IPS-NIHi7 (cell line): ENCODE results near the gene SMYD5.

ENCODE experiments used
- DNase-seq: peaks from one replicate; pipeline ENCODE4 v3.0.0; 2012; ENCODE audit warnings: mixed read lengths; ENCODE audit errors: extremely low spot score

The SMYD5 gene

DNA sequence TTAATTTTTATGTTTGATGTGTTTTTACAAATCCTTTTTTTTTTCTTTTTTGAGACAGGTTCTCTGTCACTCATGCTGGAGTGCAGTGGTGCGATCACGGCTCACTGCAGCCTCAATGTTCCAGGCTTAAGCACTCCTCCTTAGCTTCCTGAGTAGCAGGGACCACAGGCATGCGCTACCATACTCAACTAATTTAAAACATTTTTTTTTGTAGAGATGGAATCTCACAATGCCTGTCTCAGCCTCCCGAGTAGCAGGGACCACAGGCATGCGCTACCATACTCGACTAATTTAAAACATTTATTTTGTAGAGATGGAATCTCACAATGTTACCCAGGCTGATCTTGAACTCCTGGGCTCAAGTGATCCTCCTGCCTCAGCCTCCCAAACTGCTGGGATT is 8.4 kb upstream of the SMYD5 start:
- no peak for DNase-seq

DNA sequence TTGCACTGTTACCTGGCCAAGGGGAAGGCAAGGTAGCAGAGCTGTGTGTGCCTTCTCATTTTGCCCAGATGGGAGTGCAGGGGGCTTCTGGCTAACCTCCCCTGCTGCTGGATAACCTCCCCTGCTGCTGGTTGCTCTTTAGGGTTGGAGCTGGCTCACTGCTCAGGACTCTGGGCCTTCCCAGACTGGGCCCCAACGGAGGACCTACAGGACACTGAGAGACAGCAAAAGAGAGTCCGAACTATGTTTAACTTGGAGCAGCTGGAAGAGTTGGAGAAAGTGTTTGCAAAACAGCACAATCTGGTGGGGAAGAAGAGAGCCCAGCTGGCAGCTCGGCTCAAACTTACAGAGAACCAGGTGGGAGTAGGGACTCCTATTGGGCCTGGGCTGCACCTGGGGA is 5.8 kb upstream of the SMYD5 start:
- no peak for DNase-seq

DNA sequence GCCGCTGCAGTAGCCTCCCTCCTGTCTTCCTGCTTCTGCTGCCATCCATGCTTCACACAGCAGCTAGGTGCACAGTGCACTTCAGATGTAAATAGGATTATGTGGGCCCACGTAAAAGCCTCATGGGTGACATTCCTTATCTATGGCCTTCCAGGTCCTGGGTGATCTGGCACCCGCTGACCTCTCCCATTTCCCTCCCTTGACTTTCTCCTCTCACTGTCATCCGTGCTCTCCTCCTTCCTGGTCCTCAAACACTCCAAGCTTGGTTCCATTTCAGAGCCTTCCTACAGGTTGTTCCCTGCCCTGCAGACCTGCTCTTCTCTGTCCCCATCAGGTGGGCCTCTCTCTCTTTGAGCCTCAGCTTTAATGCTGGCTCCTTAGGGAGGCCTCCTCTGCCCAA is 4.0 kb upstream of the SMYD5 start:
- no peak for DNase-seq

DNA sequence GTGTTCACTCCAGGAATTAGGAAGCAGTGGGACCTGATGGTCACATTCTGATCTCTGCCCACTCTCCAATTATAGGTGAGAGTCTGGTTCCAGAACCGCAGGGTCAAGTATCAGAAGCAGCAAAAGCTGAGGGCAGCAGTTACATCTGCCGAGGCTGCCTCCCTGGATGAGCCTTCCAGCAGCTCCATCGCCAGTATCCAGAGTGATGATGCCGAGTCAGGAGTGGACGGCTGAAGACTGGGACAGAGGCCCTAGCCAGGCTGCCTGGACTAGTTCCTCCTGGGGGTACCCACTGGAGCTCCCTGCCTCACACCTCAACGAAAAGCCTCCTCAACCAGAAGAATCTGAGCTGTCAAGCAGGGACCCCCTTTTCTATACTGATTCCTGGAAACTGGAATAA is 3.3 kb upstream of the SMYD5 start:
- no peak for DNase-seq

DNA sequence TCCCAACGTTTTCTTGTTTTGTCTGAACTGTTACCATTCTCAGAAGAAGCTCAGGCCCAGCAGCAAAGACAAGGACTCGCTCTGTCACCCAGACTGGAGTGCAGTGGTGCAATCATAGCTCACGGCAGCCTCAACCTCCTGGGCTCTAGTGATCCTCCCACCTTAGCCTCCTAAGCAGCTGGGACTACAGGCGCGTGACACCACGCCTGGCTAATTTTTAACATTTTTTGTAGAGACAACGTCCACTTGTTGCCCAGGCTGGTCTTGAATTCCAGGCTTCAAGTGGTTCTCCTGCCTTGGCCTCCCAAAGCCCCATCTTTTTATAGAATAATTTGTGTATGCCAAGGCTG is 2.0 kb upstream of the SMYD5 start:
- DNase-seq = no peak

DNA sequence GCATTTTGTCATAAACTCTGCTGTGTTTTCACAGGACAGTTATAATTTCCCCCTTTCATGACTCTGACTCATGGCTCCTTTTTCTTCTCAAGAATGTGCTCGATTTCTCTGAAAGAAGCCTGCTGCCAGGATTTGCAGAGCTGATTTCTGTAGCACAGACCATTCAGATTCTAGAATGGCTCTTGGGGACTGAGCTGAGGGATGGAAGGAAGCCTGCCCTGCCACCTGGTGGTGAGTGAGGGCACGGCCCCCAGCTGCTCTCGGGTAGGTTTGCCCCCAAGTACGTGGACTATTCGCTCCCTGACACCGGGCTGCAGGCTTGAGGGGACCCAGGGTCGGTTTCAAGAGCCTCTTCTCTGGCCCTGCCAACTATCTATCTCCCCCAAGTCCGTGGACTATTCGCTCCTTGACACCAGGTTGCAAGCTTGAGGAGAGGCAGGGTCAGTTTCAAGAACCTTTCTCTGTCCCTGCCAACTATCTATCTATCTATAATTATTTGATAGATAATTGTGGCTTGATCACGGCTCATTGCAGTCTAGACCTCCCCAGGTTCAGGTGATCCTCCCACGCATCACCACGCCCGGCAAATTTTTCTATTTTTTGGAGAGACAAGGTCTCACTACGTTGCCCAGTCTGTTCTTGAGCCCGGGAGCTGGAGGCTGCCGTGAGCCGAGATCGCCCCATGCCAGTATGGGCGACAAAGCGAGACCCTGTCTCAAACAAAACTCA is 1.4 kb upstream of the SMYD5 start:
- DNase-seq = peak; percentile 87

DNA sequence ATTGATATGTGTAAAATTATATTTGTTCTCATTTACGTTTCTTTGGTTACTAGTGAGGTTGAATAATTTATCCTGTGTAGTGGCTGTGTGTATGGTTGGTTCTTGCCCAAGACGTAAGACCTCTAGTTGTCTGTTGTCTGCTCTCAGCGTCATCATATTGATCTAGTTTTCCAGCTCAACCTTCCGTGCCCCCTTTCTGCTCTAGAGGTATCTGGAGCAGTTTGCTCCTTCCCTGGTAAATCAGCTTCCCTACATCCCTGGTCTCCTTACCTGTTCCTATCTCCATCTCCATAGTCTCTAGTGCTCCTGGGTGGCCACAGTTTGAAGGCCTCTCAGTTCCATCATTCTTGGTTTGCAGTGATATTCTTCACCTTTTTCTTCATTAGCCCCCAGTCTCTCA is 1.2 kb downstream of the SMYD5 start:
- no peak for DNase-seq

DNA sequence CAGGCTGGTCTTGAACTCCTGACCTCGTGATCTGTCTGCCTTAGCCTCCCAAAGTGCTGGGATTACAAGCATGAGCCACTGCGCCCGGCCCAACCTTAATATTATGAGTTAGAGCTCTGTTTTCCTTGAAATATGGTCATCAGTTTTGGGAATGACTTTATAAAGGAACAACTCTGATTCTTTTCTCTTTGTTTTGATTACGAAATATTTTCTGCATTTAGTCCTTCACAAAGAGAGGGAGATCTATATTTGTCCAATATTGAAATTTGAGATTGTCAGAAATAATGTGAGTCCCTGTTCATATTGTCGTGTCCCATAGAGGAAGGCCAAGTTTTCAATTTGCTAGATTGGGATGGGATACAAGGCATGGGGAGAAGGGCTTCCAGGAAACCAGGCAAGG is 3.1 kb downstream of the SMYD5 start:
- DNase-seq = no peak

DNA sequence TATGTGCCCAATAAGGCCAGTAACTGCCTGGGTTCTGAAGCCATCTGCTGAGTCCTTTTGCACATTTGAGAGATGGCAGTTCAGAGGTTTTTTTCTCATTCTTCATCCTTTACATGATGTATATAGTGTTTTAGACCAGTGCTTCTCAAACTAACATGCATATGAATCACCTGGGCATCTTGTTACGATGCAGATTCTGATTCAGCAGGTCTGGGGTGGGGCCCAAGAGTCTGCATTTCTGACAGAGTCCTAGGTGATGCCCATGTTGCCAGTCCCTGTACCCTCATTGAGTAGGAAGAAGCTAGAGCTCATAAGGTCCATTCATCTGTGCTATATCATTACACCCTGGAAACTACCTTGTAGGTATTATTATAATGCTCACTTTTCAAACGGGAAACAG is 3.8 kb downstream of the SMYD5 start:
- no peak for DNase-seq

DNA sequence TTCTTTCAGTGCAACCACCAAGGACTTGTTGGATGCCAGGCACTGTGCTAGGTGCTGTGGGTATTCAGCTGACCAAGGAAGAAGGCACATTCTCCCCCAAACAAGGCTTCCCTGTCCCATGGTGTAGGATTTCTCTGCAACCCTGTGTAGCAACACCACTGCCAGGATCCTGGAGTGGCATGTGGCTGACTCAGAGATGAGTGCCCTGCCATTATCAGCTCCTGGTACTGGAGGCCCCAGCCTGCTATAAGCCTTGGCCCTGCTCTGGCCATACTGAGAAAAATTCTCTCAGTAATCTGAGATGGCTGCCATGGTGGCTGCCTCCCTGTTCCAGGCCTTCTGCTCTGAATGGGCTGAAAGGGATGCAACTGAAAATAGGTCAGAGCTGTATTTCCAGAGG is 4.3 kb downstream of the SMYD5 start:
- DNase-seq = no peak

DNA sequence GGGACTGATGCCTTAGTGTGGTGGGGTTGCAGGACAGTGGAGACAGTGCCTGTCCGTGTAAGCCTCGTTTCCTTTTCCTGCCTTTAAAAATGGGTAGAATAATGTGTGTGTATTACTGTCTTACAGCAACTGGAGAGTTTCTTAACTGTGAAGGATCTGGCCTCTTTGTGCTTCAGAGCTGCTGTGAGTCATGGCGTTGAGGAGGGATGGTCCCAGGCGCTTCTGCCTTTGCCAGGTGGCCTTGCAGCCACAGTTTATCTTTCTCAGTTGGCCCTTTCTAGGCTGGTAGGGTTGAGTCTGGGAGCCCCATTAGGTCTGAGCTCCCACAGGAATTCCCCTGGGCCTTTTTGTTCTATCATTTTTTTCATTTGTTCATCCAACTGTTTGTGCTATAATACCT is 9.8 kb downstream of the SMYD5 start:
- DNase-seq = no peak

DNA sequence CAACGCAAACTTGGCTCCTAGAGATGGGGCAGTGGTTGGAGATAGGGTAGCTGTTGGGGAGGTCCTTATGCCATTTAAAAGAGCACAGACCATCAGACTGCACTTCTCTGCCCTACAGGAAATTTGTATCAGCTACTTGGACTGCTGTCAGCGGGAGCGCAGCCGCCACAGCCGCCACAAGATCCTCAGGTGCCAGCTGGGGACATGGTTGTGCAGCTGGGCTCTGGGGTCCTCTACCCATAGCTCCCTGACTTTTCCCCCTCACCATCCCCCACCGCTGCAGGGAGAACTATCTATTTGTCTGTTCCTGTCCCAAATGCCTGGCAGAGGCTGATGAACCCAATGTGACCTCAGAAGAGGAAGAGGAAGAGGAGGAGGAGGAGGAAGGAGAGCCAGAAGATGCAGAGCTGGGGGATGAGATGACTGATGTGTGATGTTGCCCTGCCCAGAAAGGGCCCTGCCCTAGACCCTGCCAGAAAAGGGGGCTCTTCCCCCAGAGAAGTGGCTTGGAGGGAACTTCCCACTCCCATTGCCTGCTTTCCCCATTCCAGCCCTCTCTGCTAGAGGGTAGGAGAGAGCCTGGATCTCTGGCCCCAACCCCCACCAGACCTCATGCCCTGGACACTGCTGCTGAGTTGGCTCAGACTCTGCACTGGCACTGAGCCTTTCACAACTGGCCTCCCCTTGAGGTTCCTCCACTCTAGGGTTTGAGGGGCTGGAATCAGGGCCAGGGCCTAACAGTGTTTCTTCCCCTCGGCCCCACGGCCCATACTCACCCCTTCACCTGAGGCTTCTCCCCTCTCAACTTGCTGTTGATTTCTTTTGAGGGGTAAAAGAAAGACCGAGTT is 11.7 kb downstream of the SMYD5 start:
- DNase-seq = no peak

DNA sequence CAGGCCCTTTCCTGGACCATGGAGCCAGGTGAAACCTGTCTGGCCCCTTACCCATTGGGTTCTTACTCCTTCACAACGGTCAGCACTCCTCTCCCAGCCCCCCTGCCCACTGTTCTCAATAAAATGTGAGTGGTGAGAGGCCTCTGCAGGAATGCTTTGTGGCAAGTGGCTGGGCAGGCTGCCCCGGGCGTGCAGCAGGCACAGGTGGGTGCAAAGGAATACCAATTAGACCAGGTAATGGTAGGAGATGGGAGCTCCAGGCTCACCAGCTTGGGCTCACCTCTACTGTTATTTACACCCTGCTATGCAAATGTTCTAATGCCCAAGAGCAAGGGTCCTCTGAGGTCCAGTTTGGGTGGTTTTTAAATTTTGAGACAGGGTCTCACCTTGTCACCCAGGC is 13.0 kb downstream of the SMYD5 start:
- no peak for DNase-seq

DNA sequence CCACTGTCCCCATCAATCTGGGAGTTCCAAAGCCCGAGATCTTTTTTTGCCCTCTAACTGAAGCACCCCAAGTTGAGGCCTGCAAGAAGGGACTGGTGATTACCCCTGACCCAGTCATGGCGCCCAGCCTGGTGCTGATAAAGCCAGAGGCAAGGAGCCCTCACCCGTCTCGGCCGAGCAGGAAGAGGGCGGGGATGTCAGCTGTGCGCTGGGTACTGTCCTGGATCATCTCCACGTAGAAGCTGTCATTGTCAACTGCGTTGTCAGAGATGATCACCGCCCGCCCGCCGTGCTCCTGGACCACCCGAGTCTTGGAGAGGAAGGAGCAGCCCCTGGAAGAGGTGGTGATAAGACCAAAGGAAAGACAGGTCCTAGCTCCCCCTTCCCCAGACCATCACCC is 14.6 kb downstream of the SMYD5 start:
- no peak for DNase-seq

DNA sequence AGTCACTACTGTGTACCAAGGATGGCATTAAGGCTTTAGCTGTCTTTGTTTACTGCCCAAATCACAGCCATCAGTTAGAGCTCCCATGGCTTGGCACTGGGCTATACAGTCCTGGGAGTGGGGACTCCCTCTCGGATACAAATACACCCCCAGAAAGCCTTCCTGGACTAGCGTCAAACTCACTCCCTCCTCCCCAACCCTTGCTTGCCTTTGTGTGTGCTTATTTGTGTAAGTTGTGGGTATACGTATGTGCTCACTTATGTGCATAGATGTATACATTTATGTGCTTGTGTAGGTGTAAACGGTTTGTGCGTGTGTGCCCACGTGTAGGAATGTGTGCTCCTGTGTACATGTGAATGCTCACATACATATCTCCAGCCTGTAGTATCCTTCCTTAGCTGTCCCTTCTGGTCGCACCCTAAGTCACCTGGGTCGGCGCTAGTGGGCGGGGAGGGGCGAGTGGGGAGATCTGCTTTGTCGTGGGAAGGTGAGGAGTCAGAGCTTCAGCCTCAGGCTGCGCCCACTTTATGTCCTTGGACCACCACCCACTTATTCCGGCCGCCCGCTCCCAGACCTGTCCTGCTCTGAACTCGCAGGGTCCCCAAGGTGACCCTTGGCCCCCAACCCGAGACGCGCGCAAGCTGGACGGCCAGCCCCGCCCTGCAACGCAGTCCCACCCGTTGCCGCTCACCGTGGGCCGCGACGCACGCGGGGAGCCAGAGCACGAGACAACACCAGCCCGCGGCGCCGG is 18.5 kb downstream of the SMYD5 start:
- DNase-seq = no peak

DNA sequence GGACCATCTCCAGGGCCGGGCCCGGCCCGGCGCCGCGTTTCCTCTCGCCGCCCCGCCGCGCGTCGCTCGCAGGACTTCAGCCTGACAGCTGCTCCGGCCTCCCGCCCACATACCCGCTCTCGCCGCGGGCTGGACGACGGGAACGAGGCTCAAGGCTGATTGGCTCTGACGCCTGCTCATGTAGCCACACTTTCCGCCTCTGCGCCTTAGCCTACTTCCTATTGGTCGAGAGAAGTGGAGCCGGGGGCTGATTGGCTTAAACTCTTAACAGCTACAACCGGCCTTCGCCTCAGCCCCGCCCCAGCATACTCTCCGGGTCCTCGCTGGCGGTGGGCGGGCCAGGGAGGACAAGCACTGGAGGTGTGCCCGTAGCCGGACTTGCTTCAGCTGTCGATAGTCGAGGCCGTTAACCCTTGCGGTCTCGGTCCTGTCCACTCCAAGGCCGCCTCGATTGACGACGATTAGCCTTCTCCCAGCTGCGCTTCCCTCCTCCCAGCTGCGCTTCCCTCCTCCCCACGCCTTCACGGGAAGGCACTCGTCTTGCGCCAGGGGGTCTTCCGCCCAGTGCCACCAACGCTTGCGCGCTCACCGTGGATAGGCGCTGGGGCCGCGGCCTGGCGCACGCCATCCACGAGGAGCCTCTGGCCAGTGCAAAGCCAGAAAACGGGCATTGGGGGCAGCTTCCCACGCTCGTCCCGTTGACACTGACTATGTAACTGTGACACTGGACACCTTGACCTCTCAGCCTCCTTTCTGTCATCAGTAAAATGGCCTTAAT is 19.3 kb downstream of the SMYD5 start, which contains the start of gene PRADC1:
PRADC1 (minus strand) TSS at position 86 of the 778 bp plus-strand sequence; CDS start at position 7, 79 bp downstream.
- DNase-seq = peak; percentile 99

DNA sequence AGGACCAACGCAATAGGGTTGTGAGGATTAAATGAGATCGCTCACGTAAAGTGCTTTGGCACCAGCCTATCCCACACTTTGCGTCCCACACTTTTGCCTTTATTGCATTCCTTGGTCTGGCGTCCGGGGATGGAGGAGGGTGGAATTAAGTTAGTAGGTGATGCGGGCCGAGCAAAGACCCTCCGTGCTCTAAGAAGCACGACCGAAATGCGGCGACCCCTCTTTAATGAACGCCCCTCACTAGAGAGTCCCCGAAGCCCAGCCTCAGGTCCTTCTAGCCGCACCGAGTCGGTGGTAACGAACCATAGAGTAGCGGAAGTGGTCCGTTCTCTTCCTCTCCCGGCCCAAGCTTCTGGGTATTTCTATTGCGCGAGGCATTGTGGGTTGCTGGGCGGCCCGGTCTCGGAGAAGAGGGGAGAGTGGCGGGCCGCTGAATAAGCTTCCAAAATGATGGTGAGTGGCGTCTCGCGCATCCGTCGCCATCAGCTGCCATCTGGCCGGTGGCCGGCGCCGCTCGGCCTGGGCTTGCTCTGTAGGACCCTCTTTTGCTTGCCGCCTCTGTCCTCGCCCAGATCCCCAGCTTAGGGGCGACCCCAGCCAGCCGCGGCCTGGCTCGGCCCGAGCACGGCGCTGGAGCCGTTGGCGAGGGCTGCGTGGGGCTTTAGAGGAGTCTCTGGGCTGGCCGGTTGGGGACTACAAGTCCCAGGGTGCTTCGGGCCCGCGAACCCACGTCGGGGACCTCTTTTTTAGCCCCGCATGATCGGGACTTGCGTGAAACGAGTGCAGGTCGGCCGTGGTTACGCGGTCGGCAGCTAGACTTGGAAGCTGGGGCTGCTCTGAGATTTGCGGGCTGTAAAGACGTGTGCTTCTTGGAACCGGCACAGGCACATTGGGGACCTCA is 20.1 kb downstream of the SMYD5 start, which contains the start of gene CCT7:
CCT7 (plus strand) TSS at position 377 of the 901 bp plus-strand sequence; CDS start at position 448, 71 bp downstream.
- DNase-seq = peak; percentile 85

DNA sequence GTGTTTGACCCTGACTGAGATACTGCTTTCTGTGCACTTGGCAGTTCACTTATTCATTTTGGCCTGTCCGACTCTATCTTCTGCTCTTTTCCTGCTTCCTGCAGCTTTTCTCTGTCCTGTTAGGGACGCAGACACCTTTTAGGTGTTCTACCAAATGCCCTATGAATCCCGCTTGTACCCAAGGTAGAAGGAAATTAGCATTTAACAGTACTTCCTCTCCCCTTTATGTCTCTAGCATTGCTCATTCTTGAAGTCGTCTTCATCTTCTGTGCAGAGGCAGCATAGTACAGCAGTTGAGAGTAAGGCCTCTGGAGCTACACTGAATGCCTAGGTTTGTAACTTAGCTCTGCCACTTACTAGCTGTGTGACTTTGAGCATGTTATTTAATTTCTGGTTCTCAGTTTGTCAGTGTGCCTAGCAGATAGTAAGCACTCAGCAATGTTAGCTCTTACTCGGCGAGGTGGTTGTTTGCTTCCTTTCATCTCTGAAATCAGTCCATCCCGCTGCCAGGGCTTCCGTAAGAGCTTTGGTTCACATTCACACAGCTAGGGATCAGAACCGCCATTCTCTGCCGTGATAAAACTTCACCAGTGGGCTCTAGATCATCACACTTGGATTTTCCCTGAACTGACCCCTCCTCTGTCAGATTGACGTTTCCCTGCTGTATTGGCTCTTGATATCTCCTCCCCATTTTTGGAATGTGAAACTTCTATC is 21.4 kb downstream of the SMYD5 start:
- DNase-seq = no peak

DNA sequence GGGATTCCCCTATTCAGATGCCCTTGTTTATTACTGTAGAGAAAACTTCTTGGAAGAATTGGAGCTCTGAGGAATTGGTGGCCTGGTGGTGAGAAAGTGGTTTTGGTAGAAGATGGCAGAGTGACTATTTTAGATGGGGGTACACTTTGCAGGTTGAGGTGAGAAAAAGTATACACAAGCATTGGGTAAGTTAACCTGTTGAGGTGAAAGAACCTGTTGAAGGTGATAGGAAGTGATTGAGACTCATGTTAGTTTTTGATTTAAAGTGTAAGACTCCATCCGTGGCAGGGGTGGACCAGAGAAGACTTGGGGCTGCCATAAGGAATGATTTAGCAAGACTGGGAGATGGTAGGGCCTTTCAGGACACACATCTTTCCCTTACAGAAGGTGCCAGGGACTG is 23.1 kb downstream of the SMYD5 start:
- no peak for DNase-seq

DNA sequence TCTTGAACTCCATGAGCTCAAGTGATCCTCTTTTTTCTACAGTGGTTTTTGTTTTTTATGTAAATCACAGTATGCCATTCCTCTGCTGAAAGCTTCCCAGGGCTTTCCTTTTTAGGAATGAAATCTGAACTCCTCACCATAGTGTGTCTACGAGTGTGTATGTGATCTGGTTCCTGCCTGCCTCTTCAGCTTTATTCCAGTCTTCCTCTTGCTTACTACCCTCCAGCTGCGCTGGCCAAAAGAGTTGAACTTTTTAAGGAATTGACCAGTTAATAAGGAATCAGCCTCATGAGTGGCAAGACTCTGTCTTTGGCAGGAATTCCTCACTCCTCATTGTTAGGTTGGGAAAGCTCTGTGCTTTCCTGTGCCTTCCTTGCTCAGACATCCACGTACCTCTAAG is 24.1 kb downstream of the SMYD5 start:
- DNase-seq = no peak
